ENCODE data around the gene CACNA1D.

The CACNA1D gene

DNA sequence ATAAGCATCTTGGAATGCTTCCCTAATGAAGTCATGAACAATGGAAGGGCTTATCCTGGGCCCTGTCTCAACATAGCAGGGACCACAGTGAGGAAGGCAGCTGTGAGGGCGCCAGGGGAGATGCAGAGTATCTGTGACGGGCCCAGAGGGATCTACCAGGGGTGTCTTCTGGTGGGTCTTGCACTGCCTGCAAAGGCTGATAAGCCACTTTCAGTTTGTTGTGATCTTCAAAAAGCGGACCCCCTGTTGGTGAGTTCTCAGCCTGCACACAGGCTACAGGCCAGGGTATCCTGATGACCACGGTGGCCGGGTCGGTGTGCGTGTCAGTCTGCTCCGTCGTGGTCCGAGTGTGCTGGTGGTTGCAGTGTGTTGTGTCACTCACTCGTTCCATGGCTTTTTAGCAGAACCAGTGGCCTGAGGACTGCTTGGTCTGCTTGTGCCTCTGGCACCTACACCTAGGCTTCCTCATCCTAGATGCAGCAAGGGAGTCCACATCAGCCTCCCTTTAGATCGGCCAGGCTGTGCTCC is 305.0 kb downstream of the CACNA1D start:
- H3K27ac ChIP-seq, result no peak overlapping the region
- no peak for TF ChIP-seq ZFX (IDR thresholded peaks at IDR 0.05; ENCODE audit: borderline replicate concordance)
- TF ChIP-seq, protein P1, sequence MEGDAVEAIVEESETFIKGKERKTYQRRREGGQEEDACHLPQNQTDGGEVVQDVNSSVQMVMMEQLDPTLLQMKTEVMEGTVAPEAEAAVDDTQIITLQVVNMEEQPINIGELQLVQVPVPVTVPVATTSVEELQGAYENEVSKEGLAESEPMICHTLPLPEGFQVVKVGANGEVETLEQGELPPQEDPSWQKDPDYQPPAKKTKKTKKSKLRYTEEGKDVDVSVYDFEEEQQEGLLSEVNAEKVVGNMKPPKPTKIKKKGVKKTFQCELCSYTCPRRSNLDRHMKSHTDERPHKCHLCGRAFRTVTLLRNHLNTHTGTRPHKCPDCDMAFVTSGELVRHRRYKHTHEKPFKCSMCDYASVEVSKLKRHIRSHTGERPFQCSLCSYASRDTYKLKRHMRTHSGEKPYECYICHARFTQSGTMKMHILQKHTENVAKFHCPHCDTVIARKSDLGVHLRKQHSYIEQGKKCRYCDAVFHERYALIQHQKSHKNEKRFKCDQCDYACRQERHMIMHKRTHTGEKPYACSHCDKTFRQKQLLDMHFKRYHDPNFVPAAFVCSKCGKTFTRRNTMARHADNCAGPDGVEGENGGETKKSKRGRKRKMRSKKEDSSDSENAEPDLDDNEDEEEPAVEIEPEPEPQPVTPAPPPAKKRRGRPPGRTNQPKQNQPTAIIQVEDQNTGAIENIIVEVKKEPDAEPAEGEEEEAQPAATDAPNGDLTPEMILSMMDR (IDR thresholded peaks at IDR 0.05), result no peak

DNA sequence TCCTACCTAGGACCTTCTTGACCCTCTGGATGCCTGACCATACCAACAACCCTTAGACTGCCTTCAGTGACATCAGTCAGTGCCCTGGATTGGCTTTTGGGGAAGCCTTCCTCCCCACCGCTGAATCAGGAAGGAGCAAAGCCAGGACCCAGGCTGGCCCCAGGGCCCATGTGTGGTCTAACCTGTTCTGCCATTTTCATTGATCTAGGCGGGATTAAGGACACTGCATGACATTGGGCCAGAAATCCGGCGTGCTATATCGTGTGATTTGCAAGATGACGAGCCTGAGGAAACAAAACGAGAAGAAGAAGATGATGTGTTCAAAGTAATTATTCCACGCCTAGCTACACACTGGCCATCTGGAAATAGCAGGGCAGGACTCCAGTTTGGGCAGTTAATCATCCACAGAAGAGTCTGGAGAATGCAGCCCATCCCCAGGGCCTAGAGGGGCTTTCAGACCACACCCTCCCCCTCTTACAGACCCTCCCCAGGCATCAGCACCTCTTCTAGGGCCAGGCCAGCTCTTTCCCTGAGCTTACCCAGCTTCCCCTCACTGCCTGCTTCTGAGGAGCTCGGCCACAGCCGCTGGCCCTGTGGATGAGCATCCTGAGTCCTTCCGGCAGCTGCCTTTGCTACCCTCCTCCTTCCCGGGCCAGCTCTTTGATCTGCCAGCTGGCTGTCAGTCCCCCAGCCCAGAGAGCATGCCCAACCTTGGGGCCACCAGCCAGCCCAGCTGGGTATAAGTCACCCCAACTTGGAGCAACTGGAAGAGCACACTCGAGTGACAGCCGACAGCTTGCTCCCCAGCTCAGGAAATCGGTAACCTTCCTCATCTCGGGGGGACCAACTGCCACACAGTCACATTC is 305.9 kb downstream of the CACNA1D start:
- TF ChIP-seq ZFX (IDR thresholded peaks at IDR 0.05; ENCODE audit: borderline replicate concordance), result no peak
- TF ChIP-seq, protein P1 (IDR thresholded peaks at IDR 0.05), result no peak
- no peak overlapping the region for H3K27ac ChIP-seq

DNA sequence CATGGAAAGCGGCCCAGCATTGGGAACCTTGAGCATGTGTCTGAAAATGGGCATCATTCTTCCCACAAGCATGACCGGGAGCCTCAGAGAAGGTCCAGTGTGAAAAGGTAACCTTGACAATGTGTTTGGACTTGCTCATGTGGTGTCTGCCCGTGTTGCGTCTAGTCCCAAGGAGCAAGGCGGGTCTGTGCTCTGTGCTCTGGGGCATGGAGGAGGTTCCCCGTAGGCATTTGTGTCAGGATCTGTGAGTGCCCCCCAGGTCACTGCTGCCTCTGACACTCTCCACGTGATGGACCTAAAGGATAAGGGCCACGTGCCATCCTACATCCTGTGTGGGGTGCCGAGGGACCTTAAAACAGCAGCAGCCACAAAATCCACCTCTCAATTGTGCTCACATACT is 306.9 kb downstream of the CACNA1D start:
- no peak for TF ChIP-seq ZFX (IDR thresholded peaks at IDR 0.05; ENCODE audit: borderline replicate concordance)
- TF ChIP-seq, protein P1 (IDR thresholded peaks at IDR 0.05), result no peak
- H3K27ac ChIP-seq, result no peak overlapping the region

DNA sequence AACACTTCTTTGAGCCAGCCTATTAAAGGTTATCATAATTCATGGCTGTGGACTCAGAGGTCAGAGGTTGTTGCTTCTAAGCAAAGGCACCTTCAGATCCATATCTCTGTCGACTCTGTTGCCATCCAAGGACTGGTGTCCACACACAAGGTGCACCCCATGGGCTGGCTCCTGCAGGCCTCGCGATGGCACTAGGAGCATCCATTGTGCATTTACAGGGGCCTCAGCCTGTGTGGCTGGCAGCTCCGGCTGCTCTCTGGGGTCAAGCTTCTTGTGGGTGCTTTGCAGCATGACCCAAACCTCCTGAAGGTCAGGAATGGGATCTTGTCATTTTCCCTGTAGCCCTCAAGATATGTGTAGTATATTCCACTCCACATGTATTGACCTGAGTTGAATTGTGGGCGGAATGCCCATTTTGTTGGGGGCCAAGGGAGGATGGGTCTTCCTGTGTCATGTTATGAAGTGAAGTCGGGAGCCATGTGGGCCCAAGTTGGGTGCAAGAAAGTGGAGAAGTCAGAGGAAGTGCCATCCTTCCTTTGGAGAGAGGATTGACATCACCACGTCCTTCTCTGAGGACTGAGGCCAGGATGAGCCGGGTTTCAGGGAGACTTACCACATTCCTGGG is 308.0 kb downstream of the CACNA1D start:
- no peak overlapping the region for H3K27ac ChIP-seq
- TF ChIP-seq, protein P1 (IDR thresholded peaks at IDR 0.05), result no peak
- no peak for TF ChIP-seq ZFX (IDR thresholded peaks at IDR 0.05; ENCODE audit: borderline replicate concordance)

DNA sequence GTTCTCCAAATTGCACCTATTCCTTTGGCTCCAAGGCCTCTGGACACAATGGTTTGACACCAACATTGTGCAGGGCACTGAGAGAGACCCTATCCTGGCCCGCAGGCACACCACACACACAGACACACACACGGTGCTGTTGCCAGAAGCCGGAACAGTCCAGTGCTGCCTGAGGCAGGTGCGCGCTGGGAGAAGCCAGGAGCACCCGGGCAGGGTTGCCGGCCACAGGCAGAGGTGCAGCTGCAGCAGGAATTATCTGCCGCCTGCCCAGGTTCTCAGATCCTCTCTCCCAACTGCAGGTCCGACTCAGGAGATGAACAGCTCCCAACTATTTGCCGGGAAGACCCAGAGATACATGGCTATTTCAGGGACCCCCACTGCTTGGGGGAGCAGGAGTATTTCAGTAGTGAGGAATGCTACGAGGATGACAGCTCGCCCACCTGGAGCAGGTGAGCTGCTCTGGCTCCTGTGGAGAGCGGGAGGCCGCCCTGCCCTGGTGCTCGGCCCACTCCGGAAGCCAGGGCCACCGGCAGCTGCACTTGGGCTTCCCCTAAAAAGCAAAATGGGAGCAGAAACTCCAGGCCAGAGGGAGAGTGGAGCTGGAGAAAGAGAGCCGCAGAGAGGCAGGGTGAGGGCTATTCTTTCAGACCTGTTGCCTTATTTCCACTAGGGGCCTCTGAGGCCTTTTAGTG is 308.9 kb downstream of the CACNA1D start:
- TF ChIP-seq, protein P1 (IDR thresholded peaks at IDR 0.05), result no peak
- TF ChIP-seq ZFX (IDR thresholded peaks at IDR 0.05; ENCODE audit: borderline replicate concordance), result no peak

DNA sequence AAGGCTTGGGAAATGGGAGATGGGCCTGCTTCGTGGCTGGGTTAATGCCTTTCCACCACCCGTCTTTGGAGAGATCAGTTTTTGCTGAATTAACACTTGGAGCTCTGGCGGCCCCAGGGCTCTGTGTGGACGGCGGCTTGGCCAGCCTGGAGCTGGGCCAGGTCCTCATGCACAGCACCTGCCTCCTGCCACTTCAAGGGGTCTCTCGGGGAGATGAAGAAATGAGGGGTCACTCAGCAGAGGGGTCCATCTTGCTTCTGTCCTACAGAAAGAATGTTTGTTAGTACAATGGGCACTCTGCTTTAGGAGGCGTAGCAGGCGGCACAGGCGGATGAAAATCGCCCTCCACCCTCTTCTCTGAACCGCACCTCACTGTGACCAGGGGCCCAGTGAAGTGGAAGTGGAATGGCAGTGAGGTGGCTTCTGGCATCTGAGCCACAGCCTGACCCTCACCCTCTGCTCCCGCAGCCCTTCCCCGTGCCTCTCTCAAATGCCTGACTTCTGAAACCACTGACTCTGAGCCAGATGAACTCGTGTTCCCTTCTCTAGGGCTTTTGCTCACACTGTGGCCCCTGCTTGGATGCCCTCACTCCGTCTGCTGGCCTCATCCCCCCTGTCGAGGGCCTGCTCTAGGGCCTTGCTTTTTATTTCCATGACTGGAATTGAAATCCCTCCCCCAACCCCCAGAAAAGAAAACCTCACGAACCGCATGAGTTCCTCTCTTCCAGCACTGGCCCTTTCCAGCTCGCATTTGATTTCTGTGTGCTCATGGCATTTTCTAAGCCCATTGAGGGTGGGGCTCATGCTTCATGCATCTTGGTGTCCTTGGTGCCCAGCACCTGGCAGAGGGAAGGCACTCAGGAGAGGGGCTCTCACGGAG is 309.6 kb downstream of the CACNA1D start:
- TF ChIP-seq, protein P1 (IDR thresholded peaks at IDR 0.05), result no peak
- TF ChIP-seq ZFX (IDR thresholded peaks at IDR 0.05; ENCODE audit: borderline replicate concordance), result no peak
- no peak overlapping the region for H3K27ac ChIP-seq

More for the DNA sequence above, 308.9 kb downstream of the CACNA1D start:
- no peak overlapping the region for H3K27ac ChIP-seq
